Smooth muscle cell (in vitro differentiated cells): ENCODE data around the gene SKOR1. TPM values are rescaled to one million over a fixed set of nuclear protein-coding genes. Genes with fewer than 3 reads are reported as not detected.
A peak's percentile ranks its signal among the peaks of the same experiment; 100 is the strongest.

Experiments
- DNase-seq: peaks from one replicate; lab custom pipeline; 2025; ENCODE audit not compliant: unreplicated experiment; lab: John Stamatoyannopoulos, UW
- H2AFZ ChIP-seq: fragments of 200-600 bp; sonication (generic); 2 replicates; pipeline ENCODE4 v1.6.0; 2016; ENCODE audit warnings: antibody characterized with exemption, low read depth, mild to moderate bottlenecking
- H3F3A ChIP-seq: fragments of 200-600 bp; sonication (generic); 2 replicates; pipeline ENCODE4 v1.6.0; 2017; ENCODE audit warnings: antibody characterized with exemption, low read depth
- H3K27ac ChIP-seq: fragments of 200-600 bp; sonication (generic); 2 replicates; pipeline ENCODE4 v1.5.1; 2016; ENCODE audit warnings: low read depth, mild to moderate bottlenecking
- H3K27me3 ChIP-seq: fragments of 200-600 bp; sonication (generic); 2 replicates; pipeline ENCODE4 v1.6.1; 2016; ENCODE audit warnings: low read depth, mild to moderate bottlenecking
- H3K36me3 ChIP-seq: fragments of 200-600 bp; sonication (generic); 2 replicates; pipeline ENCODE4 v1.5.1; 2016; ENCODE audit warnings: low read depth
- H3K4me1 ChIP-seq: fragments of 200-600 bp; sonication (generic); 2 replicates; pipeline ENCODE4 v1.5.1; 2016; ENCODE audit warnings: low read depth
- H3K4me2 ChIP-seq: fragments of 200-600 bp; sonication (generic); 2 replicates; pipeline ENCODE4 v1.6.0; 2016; ENCODE audit warnings: mild to moderate bottlenecking
- H3K4me3 ChIP-seq: fragments of 200-600 bp; sonication (generic); 2 replicates; pipeline ENCODE4 v1.5.1; 2016; ENCODE audit warnings: mild to moderate bottlenecking
- H3K79me2 ChIP-seq: fragments of 200-600 bp; sonication (generic); 2 replicates; pipeline ENCODE4 v1.6.0; 2016; ENCODE audit warnings: low read depth, mild to moderate bottlenecking
- H3K9ac ChIP-seq: fragments of 200-600 bp; sonication (generic); 2 replicates; pipeline ENCODE4 v1.6.0; 2016; ENCODE audit warnings: low read depth
- H3K9me3 ChIP-seq: fragments of 200-600 bp; sonication (generic); replicated peaks from 2 replicates; pipeline ENCODE4 v1.5.1; 2016; ENCODE audit warnings: low read depth
- H4K20me1 ChIP-seq: fragments of 200-600 bp; sonication (generic); 2 replicates; pipeline ENCODE4 v1.6.0; 2016; ENCODE audit warnings: low read depth
- CTCF ChIP-seq: fragments of 200-600 bp; sonication (generic); IDR thresholded peaks from 2 replicates; pipeline ENCODE4 v1.5.1; 2017; ENCODE audit warnings: borderline replicate concordance, mild to moderate bottlenecking, antibody characterized with exemption; ENCODE audit not compliant: insufficient read depth, poor library complexity, severe bottlenecking
- WGBS: methylation state at CpG from one replicate; pipeline ENCODE4 v1.1.7; 2016; ENCODE audit warnings: low lambda C conversion rate; 5-methylcytosine and 5-hydroxymethylcytosine counted together
- polyA plus RNA-seq: library from polyadenylated mRNA; unstranded; fragments of >200 nt; fragmentation: Nextera tagmentation; extraction: Ambion mirVana; gene quantifications from 2 replicates; pipeline ENCODE4 v1.2.1, GENCODE V29; 2016
- total RNA-seq: library from RNA; depleted of rRNA; stranded (reverse); fragments of >200 nt; gene quantifications from 2 replicates; pipeline ENCODE4 v1.2.3, GENCODE V29; 2014

Gene SKOR1
- total and polyA plus RNA-seq, 2 experiments from 2014 or later: 0.04 to 0.21 TPM

- Histone ChIP-seq H3K36me3 (no peaks in the 10 kb centered on the region), H3K4me3 (peak overlapping the region; percentile 45), H3F3A (no peaks in the 10 kb centered on the region), H3K27me3 (peaks cover 97% of the 10 kb centered on the region), H3K27ac (no peak overlapping the region), H3K4me1 (peaks cover 46% of the 10 kb centered on the region), H3K9me3 (no peaks in the 10 kb centered on the region), H3K79me2 (no peaks in the 10 kb centered on the region), H2AFZ (no peak overlapping the region), H3K9ac (no peak overlapping the region), H3K4me2 (peak overlapping the region; percentile 90), H4K20me1 (no peaks in the 10 kb centered on the region)
- DNase-seq: no peak
- WGBS: 7% methylated on average over 32 of the region's 32 CpGs
- TF ChIP-seq CTCF: no peak
Measured at GRCh38 chr15:67832897-67833709, 7.8 kb downstream of the SKOR1 start.

GRCh38 chr15:67833710-67834511 is 8.6 kb downstream of the SKOR1 start:
- H2AFZ ChIP-seq: no peak overlapping the region
- H4K20me1 ChIP-seq: no peaks in the 10 kb centered on the region
- no peaks in the 10 kb centered on the region for H3K79me2 ChIP-seq
- TF ChIP-seq CTCF: peak; percentile 31
- DNase-seq: no peak
- no peak overlapping the region for H3K9ac ChIP-seq
- 2% methylated on average over 43 of the region's 44 CpGs for WGBS
- H3K27ac ChIP-seq: no peak overlapping the region
- H3K36me3 ChIP-seq: no peaks in the 10 kb centered on the region
- H3K4me3 ChIP-seq: peak overlapping the region; percentile 45
- peak overlapping the region; percentile 90 for H3K4me2 ChIP-seq
- no peaks in the 10 kb centered on the region for H3K9me3 ChIP-seq
- peaks cover 89% of the 10 kb centered on the region for H3K27me3 ChIP-seq
- no peaks in the 10 kb centered on the region for H3F3A ChIP-seq
- peaks cover 42% of the 10 kb centered on the region for H3K4me1 ChIP-seq

GRCh38 chr15:67834581-67835296 is 9.4 kb downstream of the SKOR1 start:
- Histone ChIP-seq H3K9ac (no peak overlapping the region), H3K27ac (no peak overlapping the region), H3K9me3 (no peaks in the 10 kb centered on the region), H3K36me3 (no peaks in the 10 kb centered on the region), H3F3A (no peaks in the 10 kb centered on the region), H4K20me1 (no peaks in the 10 kb centered on the region), H3K4me2 (peak overlapping the region; percentile 90), H2AFZ (no peak overlapping the region), H3K27me3 (peaks cover 81% of the 10 kb centered on the region), H3K4me1 (peaks cover 39% of the 10 kb centered on the region), H3K79me2 (no peaks in the 10 kb centered on the region), H3K4me3 (peak overlapping the region; percentile 45)
- TF ChIP-seq CTCF: no peak
- 5% methylated on average over 55 of the region's 59 CpGs for WGBS
- no peak for DNase-seq
